ENCODE data around the gene CHRND.

Gene CHRND

GRCh38 chr2:232571026-232571474 is 45.1 kb downstream of the CHRND start:
- H3K9me3 ChIP-seq (ENCODE audit: control insufficient read depth in 5 of 5, low read length in 5 of 5), result no peaks in the 10 kb centered on the region
- H3K9ac ChIP-seq (ENCODE audit: low read length in 5 of 5), result no peak overlapping the region
- no peak overlapping the region for H3K27ac ChIP-seq (ENCODE audit: low read depth, low read length)
- no peak overlapping the region for H3K4me3 ChIP-seq (ENCODE audit: low read depth in 1 of 5, low read length in 5 of 5)
- peaks cover 48 to 91% (median 75%) of the 10 kb centered on the region in 5 donors for H3K36me3 ChIP-seq (ENCODE audit: control insufficient read depth in 5 of 5, insufficient read depth in 5 of 5, low read length in 5 of 5)
- H3K27me3 ChIP-seq (ENCODE audit: control insufficient read depth in 5 of 5, insufficient read depth in 4 of 5, low read length in 5 of 5), result no peaks in the 10 kb centered on the region
- no peaks in the 10 kb centered on the region for H3K4me1 ChIP-seq (ENCODE audit: control insufficient read depth in 5 of 5, insufficient read depth in 5 of 5, low read length in 5 of 5)

GRCh38 chr2:232573042-232573441 is 47.1 kb downstream of the CHRND start:
- H3K9ac ChIP-seq (ENCODE audit: low read length in 5 of 5), result no peak overlapping the region
- H3K36me3 ChIP-seq (ENCODE audit: control insufficient read depth in 5 of 5, insufficient read depth in 5 of 5, low read length in 5 of 5), result peaks cover 43 to 82% (median 67%) of the 10 kb centered on the region in 5 donors
- no peak overlapping the region for H3K27ac ChIP-seq (ENCODE audit: low read depth, low read length)
- no peak overlapping the region for H3K4me3 ChIP-seq (ENCODE audit: low read depth in 1 of 5, low read length in 5 of 5)
- H3K9me3 ChIP-seq (ENCODE audit: control insufficient read depth in 5 of 5, low read length in 5 of 5), result no peaks in the 10 kb centered on the region
- no peaks in the 10 kb centered on the region for H3K4me1 ChIP-seq (ENCODE audit: control insufficient read depth in 5 of 5, insufficient read depth in 5 of 5, low read length in 5 of 5)
- no peaks in the 10 kb centered on the region for H3K27me3 ChIP-seq (ENCODE audit: control insufficient read depth in 5 of 5, insufficient read depth in 4 of 5, low read length in 5 of 5)

- Histone ChIP-seq H3K9ac (ENCODE audit: low read length in 5 of 5) (no peak overlapping the region), H3K27ac (ENCODE audit: low read depth, low read length) (no peak overlapping the region), H3K4me1 (ENCODE audit: control insufficient read depth in 5 of 5, insufficient read depth in 5 of 5, low read length in 5 of 5) (no peaks in the 10 kb centered on the region)
Measured at GRCh38 chr2:232573771-232574435, 47.9 kb downstream of the CHRND start.

GRCh38 chr2:232574674-232575403 is 48.9 kb downstream of the CHRND start:
- no peaks in the 10 kb centered on the region for H3K27me3 ChIP-seq (ENCODE audit: control insufficient read depth in 5 of 5, insufficient read depth in 4 of 5, low read length in 5 of 5)
- no peak overlapping the region for H3K9ac ChIP-seq (ENCODE audit: low read length in 5 of 5)
- no peaks in the 10 kb centered on the region for H3K9me3 ChIP-seq (ENCODE audit: control insufficient read depth in 5 of 5, low read length in 5 of 5)
- peaks cover 31 to 64% (median 49%) of the 10 kb centered on the region in 5 donors for H3K36me3 ChIP-seq (ENCODE audit: control insufficient read depth in 5 of 5, insufficient read depth in 5 of 5, low read length in 5 of 5)
- no peaks in the 10 kb centered on the region for H3K4me1 ChIP-seq (ENCODE audit: control insufficient read depth in 5 of 5, insufficient read depth in 5 of 5, low read length in 5 of 5)
- H3K4me3 ChIP-seq (ENCODE audit: low read depth in 1 of 5, low read length in 5 of 5), result no peak overlapping the region
- H3K27ac ChIP-seq (ENCODE audit: low read depth, low read length), result no peak overlapping the region

More at GRCh38 chr2:232573771-232574435, 47.9 kb downstream of the CHRND start:
- Histone ChIP-seq H3K9me3 (ENCODE audit: control insufficient read depth in 5 of 5, low read length in 5 of 5) (no peaks in the 10 kb centered on the region), H3K27me3 (ENCODE audit: control insufficient read depth in 5 of 5, insufficient read depth in 4 of 5, low read length in 5 of 5) (no peaks in the 10 kb centered on the region), H3K36me3 (ENCODE audit: control insufficient read depth in 5 of 5, insufficient read depth in 5 of 5, low read length in 5 of 5) (peaks cover 38 to 74% (median 59%) of the 10 kb centered on the region in 5 donors), H3K4me3 (ENCODE audit: low read depth in 1 of 5, low read length in 5 of 5) (no peak overlapping the region)

- Histone ChIP-seq H3K27ac (ENCODE audit: low read depth, low read length) (no peak overlapping the region), H3K36me3 (ENCODE audit: control insufficient read depth in 5 of 5, insufficient read depth in 5 of 5, low read length in 5 of 5) (peaks cover 26 to 60% (median 48%) of the 10 kb centered on the region in 5 donors), H3K4me1 (ENCODE audit: control insufficient read depth in 5 of 5, insufficient read depth in 5 of 5, low read length in 5 of 5) (no peaks in the 10 kb centered on the region), H3K4me3 (ENCODE audit: low read depth in 1 of 5, low read length in 5 of 5) (no peak overlapping the region), H3K27me3 (ENCODE audit: control insufficient read depth in 5 of 5, insufficient read depth in 4 of 5, low read length in 5 of 5) (no peaks in the 10 kb centered on the region), H3K9me3 (ENCODE audit: control insufficient read depth in 5 of 5, low read length in 5 of 5) (no peaks in the 10 kb centered on the region), H3K9ac (ENCODE audit: low read length in 5 of 5) (no peak overlapping the region)
Measured at GRCh38 chr2:232575404-232575746, 49.4 kb downstream of the CHRND start.

GRCh38 chr2:232576995-232577394 is 51.0 kb downstream of the CHRND start:
- Histone ChIP-seq H3K36me3 (ENCODE audit: control insufficient read depth in 5 of 5, insufficient read depth in 5 of 5, low read length in 5 of 5) (peaks cover 28 to 61% (median 49%) of the 10 kb centered on the region in 5 donors), H3K9me3 (ENCODE audit: control insufficient read depth in 5 of 5, low read length in 5 of 5) (no peaks in the 10 kb centered on the region)

GRCh38 chr2:232577841-232578240 is 51.9 kb downstream of the CHRND start:
- Histone ChIP-seq H3K27ac (ENCODE audit: low read depth, low read length) (no peak overlapping the region), H3K9me3 (ENCODE audit: control insufficient read depth in 5 of 5, low read length in 5 of 5) (no peaks in the 10 kb centered on the region), H3K9ac (ENCODE audit: low read length in 5 of 5) (no peak overlapping the region), H3K4me3 (ENCODE audit: low read depth in 1 of 5, low read length in 5 of 5) (no peak overlapping the region), H3K4me1 (ENCODE audit: control insufficient read depth in 5 of 5, insufficient read depth in 5 of 5, low read length in 5 of 5) (no peaks in the 10 kb centered on the region), H3K27me3 (ENCODE audit: control insufficient read depth in 5 of 5, insufficient read depth in 4 of 5, low read length in 5 of 5) (no peaks in the 10 kb centered on the region), H3K36me3 (ENCODE audit: control insufficient read depth in 5 of 5, insufficient read depth in 5 of 5, low read length in 5 of 5) (peaks cover 27 to 61% (median 54%) of the 10 kb centered on the region in 5 donors)

More at GRCh38 chr2:232576995-232577394, 51.0 kb downstream of the CHRND start:
- Histone ChIP-seq H3K4me3 (ENCODE audit: low read depth in 1 of 5, low read length in 5 of 5) (no peak overlapping the region), H3K4me1 (ENCODE audit: control insufficient read depth in 5 of 5, insufficient read depth in 5 of 5, low read length in 5 of 5) (no peaks in the 10 kb centered on the region), H3K9ac (ENCODE audit: low read length in 5 of 5) (no peak overlapping the region), H3K27ac (ENCODE audit: low read depth, low read length) (no peak overlapping the region), H3K27me3 (ENCODE audit: control insufficient read depth in 5 of 5, insufficient read depth in 4 of 5, low read length in 5 of 5) (no peaks in the 10 kb centered on the region)

GRCh38 chr2:232578626-232579025 is 52.7 kb downstream of the CHRND start:
- peaks cover 19 to 62% (median 57%) of the 10 kb centered on the region in 5 donors for H3K36me3 ChIP-seq (ENCODE audit: control insufficient read depth in 5 of 5, insufficient read depth in 5 of 5, low read length in 5 of 5)
- H3K4me1 ChIP-seq (ENCODE audit: control insufficient read depth in 5 of 5, insufficient read depth in 5 of 5, low read length in 5 of 5), result no peaks in the 10 kb centered on the region
- no peak overlapping the region for H3K4me3 ChIP-seq (ENCODE audit: low read depth in 1 of 5, low read length in 5 of 5)
- H3K27ac ChIP-seq (ENCODE audit: low read depth, low read length), result no peak overlapping the region
- H3K9me3 ChIP-seq (ENCODE audit: control insufficient read depth in 5 of 5, low read length in 5 of 5), result no peaks in the 10 kb centered on the region
- no peak overlapping the region for H3K9ac ChIP-seq (ENCODE audit: low read length in 5 of 5)
- H3K27me3 ChIP-seq (ENCODE audit: control insufficient read depth in 5 of 5, insufficient read depth in 4 of 5, low read length in 5 of 5), result no peaks in the 10 kb centered on the region

GRCh38 chr2:232580648-232580981 is 54.7 kb downstream of the CHRND start:
- Histone ChIP-seq H3K27ac (ENCODE audit: low read depth, low read length) (no peak overlapping the region), H3K4me3 (ENCODE audit: low read depth in 1 of 5, low read length in 5 of 5) (no peak overlapping the region), H3K9ac (ENCODE audit: low read length in 5 of 5) (no peak overlapping the region), H3K36me3 (ENCODE audit: control insufficient read depth in 5 of 5, insufficient read depth in 5 of 5, low read length in 5 of 5) (peaks cover 11 to 48% (median 39%) of the 10 kb centered on the region in 5 donors), H3K9me3 (ENCODE audit: control insufficient read depth in 5 of 5, low read length in 5 of 5) (peaks cover 0 to 6% (median 0%) of the 10 kb centered on the region in 5 donors), H3K27me3 (ENCODE audit: control insufficient read depth in 5 of 5, insufficient read depth in 4 of 5, low read length in 5 of 5) (no peaks in the 10 kb centered on the region), H3K4me1 (ENCODE audit: control insufficient read depth in 5 of 5, insufficient read depth in 5 of 5, low read length in 5 of 5) (peaks cover 0 to 3% (median 0%) of the 10 kb centered on the region in 5 donors)

GRCh38 chr2:232581725-232582124 is 55.8 kb downstream of the CHRND start:
- H3K4me3 ChIP-seq (ENCODE audit: low read depth in 1 of 5, low read length in 5 of 5), result no peak overlapping the region
- H3K27me3 ChIP-seq (ENCODE audit: control insufficient read depth in 5 of 5, insufficient read depth in 4 of 5, low read length in 5 of 5), result no peaks in the 10 kb centered on the region
- peaks cover 0 to 6% (median 0%) of the 10 kb centered on the region in 5 donors for H3K9me3 ChIP-seq (ENCODE audit: control insufficient read depth in 5 of 5, low read length in 5 of 5)
- H3K9ac ChIP-seq (ENCODE audit: low read length in 5 of 5), result no peak overlapping the region
- H3K27ac ChIP-seq (ENCODE audit: low read depth, low read length), result no peak overlapping the region
- peaks cover 7 to 44% (median 39%) of the 10 kb centered on the region in 5 donors for H3K36me3 ChIP-seq (ENCODE audit: control insufficient read depth in 5 of 5, insufficient read depth in 5 of 5, low read length in 5 of 5)
- peaks cover 0 to 4% (median 3%) of the 10 kb centered on the region in 5 donors for H3K4me1 ChIP-seq (ENCODE audit: control insufficient read depth in 5 of 5, insufficient read depth in 5 of 5, low read length in 5 of 5)
